Glutamatergic neuron (in vitro differentiated cells): ENCODE measurements around the gene SH3BGRL2. TPM values are rescaled to one million over a fixed set of nuclear protein-coding genes. Genes with fewer than 3 reads are reported as not detected.

ENCODE experiments used
- DNase-seq: peaks from one replicate; pipeline ENCODE4 v3.0.0; 2022
- H3K27ac Mint-ChIP-seq: one replicate; pipeline ENCODE4 v1.8.0; 2020; ENCODE audit warnings: mild to moderate bottlenecking, mixed read lengths, inconsistent platforms; ENCODE audit not compliant: unreplicated experiment
- H3K27me3 Mint-ChIP-seq: one replicate; pipeline ENCODE4 v1.8.0; 2020; ENCODE audit warnings: mild to moderate bottlenecking, moderate library complexity, mixed read lengths, inconsistent platforms; ENCODE audit not compliant: unreplicated experiment
- H3K36me3 Mint-ChIP-seq: one replicate; pipeline ENCODE4 v1.8.0; 2020; ENCODE audit warnings: mild to moderate bottlenecking, mixed read lengths, inconsistent platforms; ENCODE audit not compliant: unreplicated experiment
- H3K4me1 Mint-ChIP-seq: one replicate; pipeline ENCODE4 v1.8.0; 2020; ENCODE audit warnings: mild to moderate bottlenecking, low read depth, mixed read lengths, inconsistent platforms; ENCODE audit not compliant: unreplicated experiment
- H3K4me3 Mint-ChIP-seq: one replicate; pipeline ENCODE4 v1.8.0; 2020; ENCODE audit warnings: mild to moderate bottlenecking, mixed read lengths, inconsistent platforms; ENCODE audit not compliant: unreplicated experiment
- H3K9me3 Mint-ChIP-seq: one replicate; pipeline ENCODE4 v1.8.0; 2020; ENCODE audit warnings: mild to moderate bottlenecking, moderate library complexity, mixed read lengths, inconsistent platforms; ENCODE audit not compliant: unreplicated experiment
- total RNA-seq: library from RNA; stranded (reverse); fragmentation: NEBNext Ultra II Directional; extraction: Animal tissue kit (Norgen Biotek cat#: 25700); gene quantifications from one replicate; pipeline ENCODE4 v1.2.1, GENCODE V29; 2021; ENCODE audit not compliant: unreplicated experiment
- TF ChIP-seq, protein P1 (sequence below): fragments of 200-600 bp; sonication (generic); IDR thresholded peaks from one replicate; pipeline ENCODE4 v1.5.0; 2021; ENCODE audit not compliant: partially characterized antibody, unreplicated experiment

The SH3BGRL2 gene
- total RNA-seq, 1 donor from 2014 or later, result 47.2 TPM

DNA sequence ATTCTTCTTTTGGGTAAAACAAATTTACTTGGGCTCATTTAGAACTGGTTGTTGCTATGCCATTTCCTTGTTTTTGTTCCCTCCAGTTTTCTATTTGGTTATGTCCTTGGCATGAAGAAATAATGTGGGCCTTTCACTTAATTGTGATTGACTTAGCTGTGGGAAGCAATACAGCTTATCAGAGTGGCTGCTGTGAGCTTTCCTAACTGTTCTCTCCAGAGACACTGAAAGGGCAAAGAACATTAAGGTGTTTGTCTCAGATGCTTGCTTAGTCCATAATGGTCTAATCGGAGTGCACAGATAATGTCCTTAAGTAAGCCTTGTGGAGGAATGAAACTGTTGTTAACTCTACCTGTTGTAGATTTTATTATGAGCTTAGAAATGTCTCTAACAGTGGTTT lies 56.6 kb downstream of the SH3BGRL2 start:
- H3K4me1 Mint-ChIP-seq, result peaks cover 15% of the 10 kb centered on the region
- H3K36me3 Mint-ChIP-seq, result peaks cover 5% of the 10 kb centered on the region
- H3K9me3 Mint-ChIP-seq, result peaks cover 2% of the 10 kb centered on the region
- TF ChIP-seq, protein P1, sequence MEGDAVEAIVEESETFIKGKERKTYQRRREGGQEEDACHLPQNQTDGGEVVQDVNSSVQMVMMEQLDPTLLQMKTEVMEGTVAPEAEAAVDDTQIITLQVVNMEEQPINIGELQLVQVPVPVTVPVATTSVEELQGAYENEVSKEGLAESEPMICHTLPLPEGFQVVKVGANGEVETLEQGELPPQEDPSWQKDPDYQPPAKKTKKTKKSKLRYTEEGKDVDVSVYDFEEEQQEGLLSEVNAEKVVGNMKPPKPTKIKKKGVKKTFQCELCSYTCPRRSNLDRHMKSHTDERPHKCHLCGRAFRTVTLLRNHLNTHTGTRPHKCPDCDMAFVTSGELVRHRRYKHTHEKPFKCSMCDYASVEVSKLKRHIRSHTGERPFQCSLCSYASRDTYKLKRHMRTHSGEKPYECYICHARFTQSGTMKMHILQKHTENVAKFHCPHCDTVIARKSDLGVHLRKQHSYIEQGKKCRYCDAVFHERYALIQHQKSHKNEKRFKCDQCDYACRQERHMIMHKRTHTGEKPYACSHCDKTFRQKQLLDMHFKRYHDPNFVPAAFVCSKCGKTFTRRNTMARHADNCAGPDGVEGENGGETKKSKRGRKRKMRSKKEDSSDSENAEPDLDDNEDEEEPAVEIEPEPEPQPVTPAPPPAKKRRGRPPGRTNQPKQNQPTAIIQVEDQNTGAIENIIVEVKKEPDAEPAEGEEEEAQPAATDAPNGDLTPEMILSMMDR, result no peak
- H3K4me3 Mint-ChIP-seq, result no peak overlapping the region
- DNase-seq, result no peak
- no peaks in the 10 kb centered on the region for H3K27me3 Mint-ChIP-seq
- peak overlapping the region; percentile 35 for H3K27ac Mint-ChIP-seq

DNA sequence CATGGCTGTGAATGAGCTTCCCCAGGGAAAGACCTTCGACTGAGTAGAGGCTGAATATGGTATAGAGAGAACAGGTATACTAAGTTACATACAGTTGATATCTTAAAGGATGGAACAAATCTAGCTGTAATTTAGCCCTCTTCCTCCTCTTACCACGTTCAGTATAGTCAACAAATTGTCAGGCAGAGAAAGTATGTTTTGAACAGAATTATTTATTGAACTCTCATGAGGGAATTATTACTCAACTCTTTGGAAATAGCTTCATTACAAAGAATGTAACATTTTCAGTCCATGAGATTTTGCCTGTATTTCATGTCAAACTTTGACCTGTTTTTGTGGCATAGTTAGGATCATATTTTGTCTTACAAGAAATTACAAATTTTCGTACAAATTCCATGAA lies 63.0 kb downstream of the SH3BGRL2 start:
- Mint-ChIP-seq H3K27me3 (no peaks in the 10 kb centered on the region), H3K27ac (no peak overlapping the region), H3K9me3 (peaks cover 4% of the 10 kb centered on the region), H3K4me3 (no peak overlapping the region), H3K4me1 (peaks cover 15% of the 10 kb centered on the region), H3K36me3 (peaks cover 3% of the 10 kb centered on the region)
- no peak for DNase-seq
- TF ChIP-seq, protein P1, result no peak

DNA sequence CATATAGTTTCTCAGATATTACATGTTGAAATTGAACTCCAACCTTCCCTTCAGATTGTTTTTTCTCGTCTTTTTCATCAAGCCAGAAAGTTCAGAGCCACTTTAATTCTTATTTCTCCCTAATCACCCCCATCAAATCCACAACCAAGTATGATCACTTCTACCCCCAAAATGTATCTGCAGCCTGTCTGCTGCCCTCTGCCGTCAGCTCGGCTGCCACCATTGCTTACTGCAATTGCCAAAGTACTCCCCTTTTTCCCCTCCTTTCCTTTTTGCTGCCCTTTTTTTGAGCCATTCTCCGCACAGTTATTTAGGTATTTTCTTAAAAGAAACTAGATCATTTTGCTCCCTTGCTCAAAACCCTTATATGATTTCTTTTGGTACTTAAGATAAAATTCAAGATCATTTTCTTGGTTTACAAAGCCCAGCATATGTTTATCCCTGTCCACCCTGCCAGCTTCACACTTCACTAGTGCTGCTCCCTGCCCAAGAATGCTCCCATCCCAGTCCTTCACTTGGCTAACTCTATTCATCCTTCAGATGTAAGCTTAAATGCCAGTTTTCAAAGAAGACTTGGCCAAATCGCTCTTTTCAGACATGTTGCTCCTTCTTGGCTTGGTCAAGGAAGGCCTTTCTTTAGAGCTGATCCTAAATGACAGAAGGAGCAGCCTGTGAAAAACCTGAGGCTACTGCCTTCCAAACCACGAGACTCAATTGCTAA lies 63.7 kb downstream of the SH3BGRL2 start:
- H3K36me3 Mint-ChIP-seq, result peaks cover 3% of the 10 kb centered on the region
- no peak overlapping the region for H3K4me3 Mint-ChIP-seq

DNA sequence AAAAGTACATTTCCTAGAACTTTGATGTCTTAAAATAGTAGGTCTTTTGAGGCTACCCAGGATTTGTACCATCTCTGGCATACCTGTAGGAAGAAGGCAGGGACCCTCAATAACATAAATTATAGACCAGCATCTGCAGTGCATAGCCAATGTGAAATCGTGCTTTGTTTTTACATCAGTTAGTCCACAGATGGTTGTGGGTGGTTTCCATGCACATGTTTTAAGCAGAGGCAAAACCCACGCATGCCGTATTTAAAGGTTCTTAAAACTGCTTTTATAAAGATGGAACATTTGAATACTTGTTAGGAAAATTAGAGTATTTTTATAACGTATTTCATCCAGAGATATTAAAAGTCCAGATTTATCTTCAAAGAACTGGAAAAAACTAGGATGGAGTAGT lies 66.3 kb downstream of the SH3BGRL2 start:
- peaks cover 15% of the 10 kb centered on the region for H3K4me1 Mint-ChIP-seq
- H3K27ac Mint-ChIP-seq, result no peak overlapping the region
- no peaks in the 10 kb centered on the region for H3K36me3 Mint-ChIP-seq
- no peak for DNase-seq
- H3K4me3 Mint-ChIP-seq, result no peak overlapping the region
- peaks cover 2% of the 10 kb centered on the region for H3K9me3 Mint-ChIP-seq
- TF ChIP-seq, protein P1, result no peak
- H3K27me3 Mint-ChIP-seq, result no peaks in the 10 kb centered on the region

More for the DNA sequence above, 63.7 kb downstream of the SH3BGRL2 start:
- TF ChIP-seq, protein P1, result no peak
- Mint-ChIP-seq H3K4me1 (peaks cover 15% of the 10 kb centered on the region), H3K27me3 (no peaks in the 10 kb centered on the region), H3K27ac (no peak overlapping the region), H3K9me3 (peaks cover 4% of the 10 kb centered on the region)
- DNase-seq, result no peak

DNA sequence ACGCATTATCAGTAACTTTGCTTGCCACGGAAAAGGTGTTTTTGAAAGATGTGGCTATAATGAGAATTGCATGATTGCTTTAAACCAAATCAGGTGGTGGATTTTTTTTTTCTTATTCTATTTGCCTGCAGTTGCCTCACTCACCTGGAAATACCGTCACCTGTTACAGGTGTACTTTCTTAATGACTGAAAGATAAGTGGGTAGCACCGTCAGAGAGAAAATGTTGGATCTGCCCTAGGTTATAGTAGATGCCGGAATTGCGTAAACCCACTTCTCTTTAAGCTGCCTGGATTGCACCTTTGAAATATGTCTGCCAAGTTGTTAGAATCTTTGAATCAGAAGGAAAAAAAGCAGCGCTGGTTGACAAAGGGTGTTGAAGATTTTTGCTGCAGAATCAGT lies 68.5 kb downstream of the SH3BGRL2 start:
- Mint-ChIP-seq H3K9me3 (no peaks in the 10 kb centered on the region), H3K27me3 (no peaks in the 10 kb centered on the region), H3K4me1 (peaks cover 9% of the 10 kb centered on the region), H3K27ac (no peak overlapping the region), H3K36me3 (no peaks in the 10 kb centered on the region), H3K4me3 (no peak overlapping the region)
- no peak for DNase-seq
- TF ChIP-seq, protein P1, result no peak
